ENCODE measurements around the gene NFATC1. TPM values are rescaled to one million over a fixed set of nuclear protein-coding genes. Genes with fewer than 3 reads are reported as not detected.

NFATC1 gene
- total RNA-seq, 2 donors from 2014 or later: 19.0 to 20.2 TPM

DNA sequence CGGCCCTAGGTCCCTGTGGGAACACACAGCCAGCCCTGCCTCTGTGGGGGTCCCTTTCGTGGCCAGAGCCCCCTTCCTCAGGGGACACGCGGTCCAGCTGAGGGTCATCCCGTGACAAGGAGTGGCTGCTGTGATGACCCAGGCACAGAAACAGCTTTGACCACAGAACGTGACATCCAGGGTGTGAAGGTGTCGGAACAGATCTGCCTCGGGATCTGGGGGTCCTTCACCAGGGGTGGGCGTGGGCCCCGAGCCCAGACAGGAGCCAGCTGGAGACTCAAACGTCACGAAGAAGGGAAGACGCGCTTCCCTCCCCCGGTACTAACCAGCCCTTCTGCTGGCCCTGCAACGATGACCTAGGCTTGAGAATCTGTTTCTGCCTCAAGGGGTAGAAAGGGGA, 75.9 kb downstream of the NFATC1 start:
- TF ChIP-seq, protein P1, sequence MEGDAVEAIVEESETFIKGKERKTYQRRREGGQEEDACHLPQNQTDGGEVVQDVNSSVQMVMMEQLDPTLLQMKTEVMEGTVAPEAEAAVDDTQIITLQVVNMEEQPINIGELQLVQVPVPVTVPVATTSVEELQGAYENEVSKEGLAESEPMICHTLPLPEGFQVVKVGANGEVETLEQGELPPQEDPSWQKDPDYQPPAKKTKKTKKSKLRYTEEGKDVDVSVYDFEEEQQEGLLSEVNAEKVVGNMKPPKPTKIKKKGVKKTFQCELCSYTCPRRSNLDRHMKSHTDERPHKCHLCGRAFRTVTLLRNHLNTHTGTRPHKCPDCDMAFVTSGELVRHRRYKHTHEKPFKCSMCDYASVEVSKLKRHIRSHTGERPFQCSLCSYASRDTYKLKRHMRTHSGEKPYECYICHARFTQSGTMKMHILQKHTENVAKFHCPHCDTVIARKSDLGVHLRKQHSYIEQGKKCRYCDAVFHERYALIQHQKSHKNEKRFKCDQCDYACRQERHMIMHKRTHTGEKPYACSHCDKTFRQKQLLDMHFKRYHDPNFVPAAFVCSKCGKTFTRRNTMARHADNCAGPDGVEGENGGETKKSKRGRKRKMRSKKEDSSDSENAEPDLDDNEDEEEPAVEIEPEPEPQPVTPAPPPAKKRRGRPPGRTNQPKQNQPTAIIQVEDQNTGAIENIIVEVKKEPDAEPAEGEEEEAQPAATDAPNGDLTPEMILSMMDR (IDR thresholded peaks at IDR 0.05): no peak
- H3K36me3 ChIP-seq: peaks cover 43% of the 10 kb centered on the region
- no peaks in the 10 kb centered on the region for H3K4me1 ChIP-seq
- H3K4me3 ChIP-seq: no peak overlapping the region
- H3K27me3 ChIP-seq: no peaks in the 10 kb centered on the region
- no peaks in the 10 kb centered on the region for H3K9me3 ChIP-seq
- no peak overlapping the region for H3K27ac ChIP-seq
- DNase-seq (ENCODE audit: low spot score): no peak

DNA sequence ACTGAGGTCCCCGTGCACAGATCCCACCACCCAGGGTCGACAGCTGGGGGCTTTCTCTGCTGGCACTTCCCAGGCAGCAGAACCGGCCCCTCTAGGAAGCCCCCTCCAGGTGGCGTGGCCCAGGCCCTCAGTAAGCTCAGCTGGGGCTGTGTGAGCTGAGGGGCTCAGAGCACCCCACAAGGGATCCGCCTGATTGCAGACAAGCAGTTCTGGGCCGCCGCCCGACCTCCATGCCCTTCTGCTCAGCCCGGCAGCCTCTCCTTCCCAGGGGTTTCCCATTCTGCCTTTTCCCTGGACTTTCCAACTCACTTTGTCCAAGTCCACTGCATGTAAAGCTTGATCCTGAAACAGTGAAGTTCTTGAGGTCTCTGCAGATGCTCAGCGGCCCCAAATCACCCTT, 76.4 kb downstream of the NFATC1 start:
- H3K27ac ChIP-seq: no peak overlapping the region
- H3K9me3 ChIP-seq: no peaks in the 10 kb centered on the region
- H3K4me3 ChIP-seq: no peak overlapping the region
- H3K36me3 ChIP-seq: peaks cover 41% of the 10 kb centered on the region
- H3K27me3 ChIP-seq: no peaks in the 10 kb centered on the region
- TF ChIP-seq, protein P1 (IDR thresholded peaks at IDR 0.05): no peak
- no peaks in the 10 kb centered on the region for H3K4me1 ChIP-seq
- DNase-seq (ENCODE audit: low spot score): no peak

DNA sequence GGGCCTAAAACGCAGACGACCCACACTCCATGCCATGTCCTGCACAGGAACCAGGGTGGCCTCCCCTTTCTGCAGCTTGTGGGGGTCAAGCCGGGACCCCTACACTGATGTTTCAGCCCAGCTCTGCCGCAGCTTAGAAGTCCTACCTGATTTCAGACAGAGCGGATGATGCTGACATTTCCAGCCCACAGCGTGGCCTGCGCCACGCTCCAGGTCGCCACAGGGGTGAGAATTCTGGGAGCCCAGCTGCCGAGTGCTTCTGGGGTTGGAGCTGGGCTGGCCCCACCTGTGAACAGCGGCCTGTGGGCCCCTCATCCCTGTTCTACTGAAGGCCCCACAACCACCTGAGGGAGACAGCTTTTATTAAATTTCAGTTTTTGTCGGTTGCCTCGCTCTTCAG, 77.2 kb downstream of the NFATC1 start:
- Histone ChIP-seq H3K9me3 (no peaks in the 10 kb centered on the region), H3K36me3 (peaks cover 34% of the 10 kb centered on the region), H3K27me3 (no peaks in the 10 kb centered on the region), H3K4me1 (no peaks in the 10 kb centered on the region), H3K4me3 (no peak overlapping the region), H3K27ac (no peak overlapping the region)
- TF ChIP-seq, protein P1 (IDR thresholded peaks at IDR 0.05): no peak
- DNase-seq (ENCODE audit: low spot score): no peak

DNA sequence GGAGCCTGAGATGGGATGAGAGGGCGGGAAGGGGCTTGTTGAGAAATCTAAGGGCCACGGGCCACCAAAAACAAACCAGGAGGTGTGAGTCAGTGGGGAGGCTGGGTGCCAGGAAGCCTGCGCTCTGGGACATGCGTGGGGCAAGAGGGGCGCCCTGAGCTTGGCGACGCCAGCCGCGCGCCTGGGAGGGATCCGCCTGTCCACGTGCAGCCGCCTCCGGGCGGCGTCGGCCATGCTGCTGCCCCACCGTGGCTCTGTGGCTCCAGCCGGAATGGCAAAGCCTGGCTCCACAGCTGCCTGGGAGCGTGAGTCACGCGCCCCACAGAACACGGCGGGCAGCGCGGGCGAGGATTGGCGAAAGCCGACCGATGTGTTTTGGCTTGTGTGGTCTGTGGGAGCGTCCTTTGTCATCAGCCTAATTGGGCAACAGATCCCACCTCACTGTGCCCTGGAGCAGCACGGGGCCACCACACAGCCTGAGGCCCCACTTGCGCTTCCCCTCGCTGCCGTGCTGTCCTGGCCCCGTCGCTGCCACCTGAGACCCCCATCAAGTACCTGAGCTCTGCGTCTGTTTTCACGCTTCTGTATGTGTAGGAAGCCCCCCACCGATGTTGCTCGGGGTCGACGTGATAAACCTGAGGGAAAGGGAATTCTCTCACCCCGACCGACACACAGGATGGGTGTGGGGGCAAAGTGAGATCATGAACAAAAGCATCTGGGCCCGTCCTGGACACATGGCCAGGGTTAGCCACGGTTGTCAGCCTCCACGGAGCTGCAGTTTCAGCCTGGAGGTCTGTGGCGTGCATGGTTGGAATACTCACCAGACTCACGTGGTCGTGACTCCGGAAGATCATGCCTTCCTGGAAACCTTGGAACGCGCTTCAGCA, 80.5 kb downstream of the NFATC1 start:
- H3K4me3 ChIP-seq: no peak overlapping the region
- H3K27me3 ChIP-seq: no peaks in the 10 kb centered on the region
- H3K27ac ChIP-seq: no peak overlapping the region
- no peaks in the 10 kb centered on the region for H3K4me1 ChIP-seq
- TF ChIP-seq, protein P1 (IDR thresholded peaks at IDR 0.05): no peak
- no peak for DNase-seq (ENCODE audit: low spot score)
- peaks cover 19% of the 10 kb centered on the region for H3K36me3 ChIP-seq
- no peaks in the 10 kb centered on the region for H3K9me3 ChIP-seq

DNA sequence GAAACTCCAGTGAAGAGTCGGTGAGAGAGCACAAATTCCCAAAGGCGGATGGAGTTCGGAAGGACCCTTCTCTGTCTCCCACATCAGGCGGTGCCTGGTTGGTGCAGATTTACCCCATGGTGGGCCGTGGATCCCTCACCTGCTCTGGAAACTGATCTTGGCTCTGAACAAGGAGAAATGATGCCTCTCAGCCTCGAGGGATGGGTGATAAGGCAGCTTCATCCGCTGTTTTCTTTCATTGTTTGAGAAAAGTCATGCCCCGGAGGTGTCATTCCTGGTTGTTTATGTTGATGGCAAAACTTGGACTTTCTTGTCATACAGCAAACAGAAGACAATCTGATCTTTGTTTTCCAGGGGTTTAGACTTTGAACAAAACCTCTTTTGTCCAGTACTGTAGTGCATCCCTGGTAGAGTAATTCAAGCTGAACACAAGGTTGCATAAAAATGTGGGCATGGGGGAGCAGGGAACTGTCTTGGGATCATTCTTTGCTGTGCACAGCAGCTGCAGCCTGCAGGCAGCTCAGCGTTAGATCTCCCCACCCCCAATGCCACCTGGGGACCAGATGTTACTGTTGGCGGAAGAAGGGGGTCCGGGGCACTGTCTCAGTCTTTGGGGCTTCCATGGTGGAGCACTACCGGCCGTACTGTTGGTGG, 81.3 kb downstream of the NFATC1 start:
- H3K27ac ChIP-seq: no peak overlapping the region
- TF ChIP-seq, protein P1 (IDR thresholded peaks at IDR 0.05): no peak
- no peak for DNase-seq (ENCODE audit: low spot score)
- no peaks in the 10 kb centered on the region for H3K9me3 ChIP-seq
- no peaks in the 10 kb centered on the region for H3K4me1 ChIP-seq
- H3K27me3 ChIP-seq: no peaks in the 10 kb centered on the region
- no peak overlapping the region for H3K4me3 ChIP-seq
- H3K36me3 ChIP-seq: peaks cover 19% of the 10 kb centered on the region
